ENCODE results near the gene EYA2. TPM values are rescaled to one million over a fixed set of nuclear protein-coding genes. Genes with fewer than 3 reads are reported as not detected.

EYA2 gene
- total RNA-seq, 1 donor from 2014 or later: 1.4 TPM

GRCh38 chr20:46970937-46971630, 76.4 kb downstream of the EYA2 start:
- intact Hi-C loops (cut with micrococcal nuclease): no loop called here
- ATAC-seq (no peak), DNase-seq (no peak)

GRCh38 chr20:46973766-46974165, 79.1 kb downstream of the EYA2 start:
- DNase-seq: no peak
- no peak for ATAC-seq
- intact Hi-C loops (cut with micrococcal nuclease): no loop called here

GRCh38 chr20:46974669-46975434, 80.2 kb downstream of the EYA2 start:
- intact Hi-C loops (cut with micrococcal nuclease): no loop called here
- ATAC-seq: no peak
- no peak for DNase-seq

- ATAC-seq: no peak
- DNase-seq: no peak
- intact Hi-C loops (cut with micrococcal nuclease): no loop called here
Measured at GRCh38 chr20:46975976-46976375, 81.3 kb downstream of the EYA2 start.

DNA sequence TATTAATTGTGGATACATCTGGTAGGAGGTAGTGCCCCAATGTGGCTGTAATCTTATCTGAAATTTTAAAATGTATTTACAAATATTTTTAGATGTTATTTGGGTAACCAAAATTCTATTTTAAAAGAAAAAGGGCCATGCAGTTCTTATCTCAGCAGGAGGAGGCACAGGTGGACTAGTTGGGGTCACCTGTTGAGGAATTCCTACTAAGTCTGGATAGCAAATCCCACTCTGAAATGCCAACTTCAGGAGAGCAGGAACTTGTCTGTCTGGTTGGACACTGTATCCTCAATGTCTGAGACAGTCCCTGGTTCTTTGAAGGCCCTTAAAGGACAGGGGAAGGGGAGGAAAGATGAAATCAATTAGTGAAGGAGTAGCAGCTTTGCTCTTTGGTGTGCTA, 82.6 kb downstream of the EYA2 start:
- ATAC-seq (no peak), DNase-seq (no peak)
- intact Hi-C loops (cut with micrococcal nuclease): no loop called here

GRCh38 chr20:46977909-46978588, 83.4 kb downstream of the EYA2 start:
- intact Hi-C loops (cut with micrococcal nuclease): no loop called here
- ATAC-seq (no peak), DNase-seq (no peak)

DNA sequence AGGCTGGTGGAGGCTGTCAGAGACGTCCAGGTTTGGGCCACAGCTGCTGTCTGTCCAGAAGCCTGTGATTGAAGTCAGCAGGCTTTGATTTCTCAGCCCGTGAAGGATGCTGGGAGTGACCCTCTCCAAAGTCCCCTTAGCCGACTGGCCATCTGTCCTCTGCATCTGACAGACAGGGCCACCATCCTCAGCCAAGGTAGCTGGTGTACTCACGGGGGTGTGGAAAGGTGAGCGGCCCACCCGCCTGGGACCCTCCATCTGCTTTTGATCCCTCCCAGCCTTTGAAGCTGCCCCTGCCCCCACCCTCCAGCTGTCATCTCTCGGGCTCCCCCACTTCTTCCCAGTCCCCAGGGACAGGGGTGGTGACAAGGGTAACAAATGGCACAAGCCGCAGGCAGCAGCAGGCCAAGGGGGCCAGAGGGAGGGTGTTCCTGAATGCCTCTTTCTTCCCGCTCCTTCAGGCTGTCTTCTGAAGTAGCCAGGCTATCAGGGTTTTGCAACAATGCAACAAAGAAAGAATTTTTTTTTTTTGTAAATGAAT, 84.4 kb downstream of the EYA2 start:
- DNase-seq (no peak), ATAC-seq (no peak)
- intact Hi-C loops (cut with micrococcal nuclease): no loop called here

- DNase-seq: no peak
- intact Hi-C loops (cut with micrococcal nuclease): no loop called here
- no peak for ATAC-seq
Measured at GRCh38 chr20:46979603-46980241, 85.1 kb downstream of the EYA2 start.

DNA sequence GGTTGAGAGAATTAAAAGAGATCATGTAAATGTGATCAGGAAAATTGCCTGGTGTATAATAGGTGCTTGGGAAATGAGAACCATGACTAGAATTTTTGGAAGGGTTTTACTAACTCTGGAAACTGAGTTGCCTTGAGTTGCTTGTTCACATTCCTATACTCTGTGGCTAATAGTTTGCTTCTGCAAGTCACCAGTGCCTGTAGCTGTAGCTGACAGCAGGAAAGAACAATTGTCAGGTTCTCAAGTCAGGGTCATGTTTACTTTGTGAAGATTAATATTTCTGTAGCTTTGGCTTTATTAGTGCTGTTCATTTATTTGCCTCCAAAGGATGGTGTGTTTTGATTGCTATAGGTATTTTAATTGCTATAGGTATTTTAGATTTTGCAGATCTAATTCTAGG, 86.5 kb downstream of the EYA2 start:
- DNase-seq: no peak
- no peak for ATAC-seq
- intact Hi-C loops (cut with micrococcal nuclease): no loop called here

DNA sequence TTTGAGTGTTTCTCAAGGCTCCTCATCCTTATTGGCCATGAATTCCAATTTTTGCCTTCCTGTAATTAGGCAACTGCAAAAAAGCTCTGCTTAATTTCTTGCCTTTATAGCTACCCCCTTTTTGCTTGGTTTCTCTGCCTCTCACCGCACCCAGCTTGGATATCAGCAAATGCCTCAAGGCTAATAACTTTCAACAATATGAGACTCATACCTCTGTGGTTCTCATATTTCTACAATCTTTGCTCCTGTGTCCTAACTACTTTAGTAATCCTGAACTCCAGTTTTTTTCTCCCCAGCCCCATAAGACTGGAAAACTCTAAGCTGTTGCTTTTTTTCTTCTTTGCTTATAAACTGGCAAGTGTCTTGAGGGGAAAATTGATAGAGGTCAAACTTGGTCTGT, 88.8 kb downstream of the EYA2 start:
- ATAC-seq: no peak
- intact Hi-C loops (cut with micrococcal nuclease): no loop called here

DNA sequence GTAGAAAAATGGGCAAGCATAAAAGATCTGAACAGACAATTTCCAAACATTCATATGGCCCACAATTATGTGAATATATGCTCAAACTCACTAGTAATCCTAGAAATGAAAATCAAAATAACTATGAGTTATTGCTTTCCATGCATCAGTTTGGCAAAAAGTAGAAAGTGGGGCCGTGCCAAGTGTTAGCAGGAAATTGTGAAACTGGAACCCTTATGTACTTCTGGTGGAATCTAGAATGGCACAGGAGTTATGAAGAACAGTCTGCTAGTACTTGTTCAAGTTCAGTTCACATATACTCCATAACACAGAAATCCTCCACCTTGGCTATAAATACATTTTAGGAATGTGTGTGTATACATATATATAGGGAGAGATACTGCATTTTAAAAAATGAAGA, 89.8 kb downstream of the EYA2 start:
- intact Hi-C loops (cut with micrococcal nuclease): no loop called here
- DNase-seq (no peak), ATAC-seq (no peak)

More for the DNA sequence above, 88.8 kb downstream of the EYA2 start:
- DNase-seq: no peak

- ATAC-seq: no peak
- intact Hi-C loops (cut with micrococcal nuclease): no loop called here
- DNase-seq: no peak
Measured at GRCh38 chr20:46985250-46985649, 90.6 kb downstream of the EYA2 start.

DNA sequence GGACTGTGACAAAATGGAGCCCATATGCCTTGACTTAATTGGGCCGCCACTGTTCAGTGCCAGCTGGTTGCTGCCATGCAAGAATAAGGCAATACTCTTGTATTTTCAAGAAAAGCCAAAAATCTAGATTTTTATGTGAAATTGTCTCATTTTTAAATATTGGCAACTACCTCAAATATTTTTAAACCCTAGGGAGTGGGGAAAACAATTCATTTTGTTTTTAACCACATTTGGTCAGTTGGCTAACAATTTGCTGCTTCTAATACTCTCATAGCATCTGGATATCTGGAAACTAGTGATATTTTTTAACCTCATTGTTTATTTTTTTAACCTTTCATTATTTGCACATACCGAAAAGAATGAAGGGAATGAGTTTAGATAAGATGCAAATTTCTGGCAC, 91.0 kb downstream of the EYA2 start:
- ATAC-seq: no peak
- intact Hi-C loops (cut with micrococcal nuclease): no loop called here

GRCh38 chr20:46987001-46987400, 92.4 kb downstream of the EYA2 start:
- DNase-seq (no peak), ATAC-seq (no peak)
- intact Hi-C loops (cut with micrococcal nuclease): no loop called here

More for the DNA sequence above, 91.0 kb downstream of the EYA2 start:
- no peak for DNase-seq

- DNase-seq (no peak), ATAC-seq (no peak)
- intact Hi-C loops (cut with micrococcal nuclease): no loop called here
Measured at GRCh38 chr20:46990017-46990595, 95.5 kb downstream of the EYA2 start.

- intact Hi-C loops (cut with micrococcal nuclease): no loop called here
- ATAC-seq (no peak), DNase-seq (no peak)
Measured at GRCh38 chr20:46990596-46991104, 96.0 kb downstream of the EYA2 start.

GRCh38 chr20:46991168-46991567, 96.5 kb downstream of the EYA2 start:
- no peak for DNase-seq
- ATAC-seq: no peak
- intact Hi-C loops (cut with micrococcal nuclease): no loop called here

GRCh38 chr20:46991880-46992639, 97.4 kb downstream of the EYA2 start:
- no peak for DNase-seq
- intact Hi-C loops (cut with micrococcal nuclease): no loop called here
- no peak for ATAC-seq

All from left ventricle myocardium superior (tissue), 1 donor.